Cortex of kidney (tissue), 1 donor: ENCODE data around the gene GNG12.

Source experiments
- DNase-seq: peaks from one replicate; lab custom pipeline; 2025; lab: John Stamatoyannopoulos, UW

Gene GNG12

GRCh38 chr1:67832737-67833601, at the start of gene GNG12:
Gene GNG12, minus strand, starts transcription at chr1:67833467. Its CDS starts 125,781 bp downstream, at chr1:67707686.
- no peak for DNase-seq

DNA sequence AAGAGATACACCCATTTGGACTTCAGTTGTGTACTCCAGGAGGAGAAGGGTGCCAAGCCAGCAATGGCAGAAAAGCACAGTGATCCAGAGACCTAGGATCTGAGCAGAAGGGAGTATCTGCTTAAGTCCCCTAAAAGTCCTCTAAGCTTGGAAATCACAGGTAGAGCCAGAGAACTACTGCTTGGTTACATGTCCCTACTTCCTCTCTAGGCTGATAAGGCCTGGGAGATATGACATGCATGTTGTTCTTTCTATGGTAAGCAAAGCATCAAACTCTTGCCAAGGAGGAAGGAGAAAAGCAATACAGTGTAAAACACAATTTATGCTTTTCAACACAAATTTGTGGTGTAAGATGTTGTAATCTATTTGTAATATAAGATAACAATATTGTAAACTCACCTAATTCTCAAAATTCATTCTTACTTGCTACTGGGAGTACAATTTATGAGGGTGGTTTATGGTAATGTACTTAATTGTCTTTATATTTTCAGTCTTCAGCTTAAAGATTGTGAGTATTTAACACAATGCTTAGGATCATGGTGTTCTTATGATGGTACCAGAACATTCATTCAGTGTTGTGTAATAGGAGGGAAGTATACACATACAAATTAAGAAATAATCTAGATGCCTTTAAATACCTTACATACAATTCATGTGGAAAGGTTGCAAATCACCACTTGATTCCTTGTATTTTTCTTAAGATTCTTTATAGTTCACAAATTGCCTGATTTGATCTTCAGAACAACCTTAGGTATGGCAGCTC, 49.1 kb upstream of the GNG12 start:
- DNase-seq: no peak

GRCh38 chr1:67880056-67880601, 46.9 kb upstream of the GNG12 start:
- DNase-seq: no peak

DNA sequence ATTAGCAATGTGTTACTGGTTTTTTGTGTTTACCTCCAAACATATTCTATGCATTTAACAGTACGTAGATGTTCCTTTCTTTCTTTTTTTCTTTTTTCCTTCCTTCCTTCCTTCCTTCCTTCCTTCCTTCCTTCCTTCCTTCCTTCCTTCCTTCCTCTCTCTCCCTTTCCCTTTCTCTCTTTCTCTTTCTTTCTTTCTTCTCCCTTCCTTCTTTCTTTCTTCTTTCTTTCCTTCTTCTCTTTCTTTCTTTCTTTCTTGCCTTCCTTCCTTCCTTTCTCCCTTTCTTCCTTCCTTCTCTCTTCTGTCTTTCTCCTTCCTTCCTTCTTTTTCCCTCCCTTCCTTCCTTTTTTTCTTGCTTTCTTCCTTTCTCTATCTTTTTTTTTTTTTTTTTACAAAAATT, 46.2 kb upstream of the GNG12 start:
- DNase-seq: no peak

DNA sequence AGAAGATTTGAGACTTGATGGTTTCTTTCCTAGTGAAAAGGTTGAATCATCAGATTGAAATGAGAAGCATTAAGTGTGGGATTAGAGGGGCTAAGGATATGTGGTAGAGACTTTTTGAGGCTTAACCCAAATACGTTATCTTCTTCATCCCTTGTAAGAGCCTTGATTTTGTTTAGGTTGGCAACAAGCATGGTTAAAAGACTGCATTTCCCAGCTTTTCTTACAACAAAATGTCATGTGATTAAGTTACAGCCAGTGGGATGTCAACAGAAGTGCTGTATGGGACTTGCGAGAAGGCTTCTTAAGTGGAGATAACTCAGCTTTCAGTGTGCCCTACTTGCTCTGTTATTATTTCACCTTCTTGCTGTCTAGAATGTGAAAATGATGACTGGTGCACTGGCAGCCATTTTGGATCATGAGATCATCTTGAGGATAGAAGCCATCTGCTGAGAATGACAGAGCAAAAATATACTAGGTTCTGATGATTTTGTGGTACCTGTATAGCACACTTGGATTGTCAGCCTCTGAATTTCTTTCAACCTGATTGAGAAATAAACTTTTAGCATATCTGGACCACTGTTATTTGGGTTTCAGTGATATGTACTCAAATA, 41.3 kb upstream of the GNG12 start:
- no peak for DNase-seq

GRCh38 chr1:67869233-67869632, 36.0 kb upstream of the GNG12 start:
- DNase-seq: no peak

DNA sequence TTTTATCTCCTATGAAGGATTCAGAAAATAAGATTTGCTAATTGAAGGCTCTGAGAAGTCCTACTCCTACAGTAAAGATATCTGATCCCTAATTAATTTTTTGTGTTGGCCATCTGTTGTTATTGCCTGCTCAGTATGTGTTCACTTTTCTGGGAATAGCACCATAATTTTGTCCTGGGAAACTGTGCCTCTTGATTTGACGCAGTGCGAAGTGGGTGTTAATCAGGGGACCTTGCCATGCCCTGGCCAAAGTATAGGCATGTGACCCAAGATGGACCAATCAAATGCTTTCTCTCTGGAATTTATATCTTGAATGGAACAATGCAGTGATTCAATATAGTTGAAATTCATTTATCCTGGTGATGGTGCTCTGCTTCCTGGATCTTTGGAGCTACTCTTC, 30.4 kb upstream of the GNG12 start:
- no peak for DNase-seq

DNA sequence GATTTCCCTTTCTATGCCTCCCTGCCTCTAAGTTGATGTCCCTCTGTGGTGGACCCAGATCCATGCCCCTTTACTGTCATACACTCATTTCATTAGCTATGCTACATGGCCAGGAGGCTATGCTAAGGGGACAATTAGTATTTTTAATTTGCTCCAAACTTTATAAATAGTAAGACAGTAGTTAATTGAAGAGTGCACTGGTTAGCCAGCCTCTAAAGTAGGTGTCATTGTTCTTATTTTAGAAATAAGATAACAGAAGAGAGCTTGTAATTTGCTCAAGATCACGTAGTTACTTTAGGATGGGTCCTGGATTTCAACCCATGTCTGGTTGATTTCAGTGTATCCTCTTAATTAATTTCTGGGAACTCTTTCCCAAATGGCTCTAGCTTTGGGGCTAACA, 29.4 kb upstream of the GNG12 start:
- no peak for DNase-seq

- no peak for DNase-seq
Measured at GRCh38 chr1:67861856-67862516, 28.7 kb upstream of the GNG12 start.

DNA sequence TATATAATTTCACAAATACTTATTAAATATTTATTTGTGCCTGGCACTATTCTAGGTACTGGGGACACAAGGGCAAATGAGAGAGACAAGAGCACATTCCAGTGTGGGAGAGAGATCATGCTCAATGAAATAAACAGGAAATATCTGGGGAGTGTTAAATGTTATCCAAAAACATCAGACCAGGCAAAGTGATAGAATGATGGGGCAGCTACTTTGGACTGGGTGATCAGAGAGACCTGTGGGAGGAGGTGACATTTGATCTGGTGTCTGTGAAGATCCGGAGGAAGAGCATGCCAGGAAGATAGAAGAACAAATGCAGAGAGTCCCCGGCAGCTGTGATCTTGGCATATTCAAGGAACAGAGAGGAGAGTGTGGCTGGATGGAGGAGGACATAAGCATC, 27.5 kb upstream of the GNG12 start:
- DNase-seq: no peak

DNA sequence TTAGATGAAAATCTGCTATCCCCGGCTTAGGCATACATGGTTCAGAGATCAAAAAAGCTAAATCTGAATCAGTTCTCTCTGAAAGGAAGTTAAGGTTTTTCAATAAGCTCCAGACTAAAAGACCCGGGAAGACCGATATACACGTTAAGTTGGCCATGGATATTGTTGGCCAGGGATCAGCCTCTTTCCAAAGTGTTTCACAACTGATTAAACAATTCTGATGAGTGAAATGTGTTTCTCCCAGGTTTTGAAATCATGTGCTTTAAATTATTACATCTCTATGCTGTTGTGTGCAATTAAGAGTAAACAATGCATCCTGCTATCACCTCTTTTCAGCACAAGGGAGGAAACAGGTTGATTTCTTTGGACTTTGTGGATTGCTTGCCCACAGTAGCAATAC, 23.7 kb upstream of the GNG12 start:
- DNase-seq: no peak

GRCh38 chr1:67855961-67856360, 22.7 kb upstream of the GNG12 start:
- DNase-seq: no peak

GRCh38 chr1:67855444-67855843, 22.2 kb upstream of the GNG12 start:
- DNase-seq: no peak

- DNase-seq: no peak
Measured at GRCh38 chr1:67853704-67854103, 20.4 kb upstream of the GNG12 start.

DNA sequence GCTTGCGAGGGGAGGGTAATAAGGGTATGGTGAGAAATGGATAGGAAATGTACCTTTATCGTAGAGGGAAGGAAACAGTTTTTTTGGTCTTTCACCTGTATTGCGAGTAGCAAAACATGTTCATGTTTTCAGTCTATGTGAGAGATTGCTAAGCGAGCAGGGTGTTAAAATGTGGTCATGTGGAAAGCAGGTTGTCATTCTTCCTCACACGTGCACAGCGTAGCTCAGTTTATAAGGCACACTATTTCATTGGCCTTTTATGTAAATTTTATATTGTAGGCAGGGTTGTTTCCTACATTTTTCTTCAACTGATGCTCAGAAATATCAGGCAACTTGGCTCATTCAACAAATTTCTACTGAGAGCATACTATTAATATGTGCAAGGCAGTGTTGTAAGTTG, 18.5 kb upstream of the GNG12 start:
- no peak for DNase-seq

DNA sequence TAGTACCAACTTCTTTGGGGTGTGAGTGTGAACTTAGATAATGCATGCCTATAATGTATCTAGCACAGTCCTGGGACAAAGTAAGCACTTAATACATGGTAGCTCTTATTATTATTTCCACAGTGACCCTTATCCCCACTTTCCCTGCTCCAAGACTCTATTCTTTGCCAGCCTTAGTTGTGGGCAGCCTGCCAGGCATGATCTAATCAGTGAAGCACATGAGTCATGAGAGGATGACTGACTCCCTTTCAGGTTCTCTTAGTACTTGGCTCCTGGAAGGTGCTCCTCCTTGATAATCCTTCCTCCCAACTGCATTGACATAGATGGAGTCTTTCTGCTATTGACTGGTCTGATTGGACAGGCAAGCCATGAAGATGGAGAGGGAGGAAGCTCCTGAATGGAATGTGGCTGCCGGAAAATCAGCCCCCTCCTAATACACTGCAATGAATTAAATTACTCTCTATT, 17.4 kb upstream of the GNG12 start:
- DNase-seq: no peak

- no peak for DNase-seq
Measured at GRCh38 chr1:67850151-67850551, 16.9 kb upstream of the GNG12 start.

DNA sequence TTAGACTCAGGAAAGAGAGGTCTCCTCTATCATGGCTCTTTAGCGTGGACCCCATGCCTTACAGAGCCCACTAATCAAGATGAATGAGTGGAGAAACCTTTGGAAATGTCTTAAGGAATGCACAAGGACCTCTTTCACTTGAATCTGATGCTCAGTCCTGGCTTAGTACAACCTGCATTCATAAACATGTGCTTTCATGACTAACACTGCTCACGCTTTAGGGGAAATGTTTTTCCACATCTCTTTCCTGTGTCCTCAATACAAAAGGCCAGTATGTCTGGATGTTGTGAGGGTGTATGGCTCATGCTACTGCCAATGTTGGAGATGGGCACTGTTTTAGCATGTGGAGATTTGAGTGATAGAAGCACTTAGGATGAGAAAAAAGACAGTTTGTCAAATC, 14.2 kb upstream of the GNG12 start:
- no peak for DNase-seq

DNA sequence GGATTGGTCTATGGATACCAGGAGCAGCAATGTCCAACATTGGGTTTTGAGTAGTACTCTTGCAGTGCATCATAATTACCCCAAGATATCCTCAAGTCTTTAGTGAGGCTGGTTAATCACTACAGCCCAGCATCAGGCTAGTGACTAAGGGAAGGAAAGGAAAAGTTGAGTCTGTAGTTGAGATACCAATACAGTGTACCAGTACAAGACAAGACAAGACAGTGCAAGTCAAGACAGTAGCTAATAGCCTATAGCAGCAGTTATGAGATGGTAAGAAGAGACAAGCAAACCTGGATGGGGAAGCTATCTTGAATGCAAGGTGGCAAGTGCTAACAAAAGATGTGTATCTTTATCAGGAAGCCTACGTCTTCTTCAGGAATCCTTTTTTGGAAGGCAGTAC, 13.3 kb upstream of the GNG12 start:
- no peak for DNase-seq

DNA sequence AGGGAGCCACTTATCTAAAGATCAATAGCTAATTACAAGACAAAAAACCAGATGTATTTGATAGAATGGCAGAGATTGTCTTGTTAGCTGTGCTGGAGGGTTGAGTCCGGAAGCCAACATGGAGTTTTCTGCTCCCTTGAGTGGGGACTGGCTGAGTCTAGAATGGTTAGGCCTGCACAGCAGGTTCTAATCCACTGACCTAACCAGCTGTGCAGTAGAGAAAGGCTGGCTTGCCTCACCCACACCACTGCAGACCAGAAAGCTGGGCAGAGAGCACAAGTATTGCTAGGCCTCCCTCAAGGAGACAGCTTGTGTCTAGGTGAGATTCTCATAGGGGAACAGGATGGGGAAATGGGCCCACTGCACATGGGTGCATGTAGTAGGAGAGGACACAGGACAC, 11.7 kb upstream of the GNG12 start:
- no peak for DNase-seq

GRCh38 chr1:67843746-67844145, 10.5 kb upstream of the GNG12 start:
- DNase-seq: no peak

- no peak for DNase-seq
Measured at GRCh38 chr1:67843331-67843730, 10.1 kb upstream of the GNG12 start.
